ENCODE results near the gene PHAF1. TPM values are rescaled to one million over a fixed set of nuclear protein-coding genes. Genes with fewer than 3 reads are reported as not detected.

PHAF1 gene
- total RNA-seq, 4 donors from 2014 or later: 39.7 to 51.1 (median 46.8) TPM

GRCh38 chr16:67187175-67187890 is 77.6 kb downstream of the PHAF1 start:
- intact Hi-C loops (cut with DNase I; ENCODE audit: low total_unique reads): no loop called here
- TF ChIP-seq POLR2A (IDR thresholded peaks at IDR 0.05): no peak
- no peak for TF ChIP-seq CTCF (IDR thresholded peaks at IDR 0.05)
- WGBS, 2 donors: 85 to 88% methylated on average over 18 to 26 of the region's 26 CpGs
- H3K4me3 ChIP-seq (ENCODE audit: low read depth, poor library complexity, severe bottlenecking): no peak overlapping the region
- no peak for DNase-seq (ENCODE audit: low spot score in 2 of 2)

DNA sequence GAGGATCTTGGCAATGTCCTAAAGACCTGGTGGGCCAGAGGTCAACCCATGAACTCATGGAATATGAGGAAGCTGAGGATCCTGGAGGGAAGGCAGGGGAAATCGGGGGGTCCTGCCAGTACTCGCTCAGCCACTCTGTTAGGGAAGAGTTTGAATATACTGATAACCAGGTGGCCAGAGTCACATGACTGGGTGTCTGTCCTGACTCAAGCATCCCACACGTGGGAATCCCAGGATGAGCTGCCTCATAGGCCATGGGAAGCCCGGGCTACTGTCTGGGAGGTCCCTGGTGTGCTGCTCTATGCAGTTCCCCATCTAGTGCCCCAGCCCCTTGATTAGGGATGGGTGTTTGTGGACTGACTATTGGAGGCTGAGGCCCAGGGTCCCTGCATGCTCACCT is 78.6 kb downstream of the PHAF1 start:
- WGBS, 2 donors: 74 to 89% methylated on average over 3 to 4 of the region's 4 CpGs
- no peak overlapping the region for H3K4me3 ChIP-seq (ENCODE audit: low read depth, poor library complexity, severe bottlenecking)
- intact Hi-C loops (cut with DNase I; ENCODE audit: low total_unique reads): no loop called here
- no peak for DNase-seq (ENCODE audit: low spot score in 2 of 2)
- no peak for TF ChIP-seq CTCF (IDR thresholded peaks at IDR 0.05)
- no peak for TF ChIP-seq POLR2A (IDR thresholded peaks at IDR 0.05)

GRCh38 chr16:67188798-67189197 is 79.1 kb downstream of the PHAF1 start:
- no peak for DNase-seq (ENCODE audit: low spot score in 2 of 2)
- WGBS, 2 donors: 87 to 89% methylated on average over 9 to 13 of the region's 15 CpGs
- TF ChIP-seq CTCF (IDR thresholded peaks at IDR 0.05) (no peak), POLR2A (IDR thresholded peaks at IDR 0.05) (no peak)
- intact Hi-C loops (cut with DNase I; ENCODE audit: low total_unique reads): no loop called here
- no peak overlapping the region for H3K4me3 ChIP-seq (ENCODE audit: low read depth, poor library complexity, severe bottlenecking)

GRCh38 chr16:67190041-67190440 is 80.3 kb downstream of the PHAF1 start, which contains the start of gene EXOC3L1:
Gene EXOC3L1, minus strand, starts transcription at chr16:67190136. Its CDS starts 460 bp downstream, at chr16:67189676.
- intact Hi-C loops (cut with DNase I; ENCODE audit: low total_unique reads): no loop called here
- DNase-seq (ENCODE audit: low spot score in 2 of 2): no peak
- 34 to 47% methylated on average over 6 of the region's 6 CpGs for WGBS, 2 donors
- no peak for TF ChIP-seq CTCF (IDR thresholded peaks at IDR 0.05)
- TF ChIP-seq POLR2A (IDR thresholded peaks at IDR 0.05): no peak
- H3K4me3 ChIP-seq (ENCODE audit: low read depth, poor library complexity, severe bottlenecking): no peak within 1 kb of the TSS

GRCh38 chr16:67190448-67191399 is 81.0 kb downstream of the PHAF1 start:
- H3K4me3 ChIP-seq (ENCODE audit: low read depth, poor library complexity, severe bottlenecking): no peak overlapping the region
- intact Hi-C loops (cut with DNase I; ENCODE audit: low total_unique reads): no loop called here
- WGBS, 2 donors: 79 to 84% methylated on average over 13 of the region's 13 CpGs
- no peak for DNase-seq (ENCODE audit: low spot score in 2 of 2)
- TF ChIP-seq CTCF (IDR thresholded peaks at IDR 0.05) (no peak), POLR2A (IDR thresholded peaks at IDR 0.05) (no peak)
